HepG2 (cell line): ENCODE data around the gene CARS1. TPM values are rescaled to one million over a fixed set of nuclear protein-coding genes. Genes with fewer than 3 reads are reported as not detected.

Experiments
- BCL3 ChIP-seq: sonication (generic); formaldehyde crosslinking; IDR thresholded peaks from 2 replicates; pipeline ENCODE4 v1.5.1; 2020; ENCODE audit warnings: mild to moderate bottlenecking, missing genetic modification reagents, moderate library complexity
- DNMT1 ChIP-seq: sonication (generic); formaldehyde crosslinking; IDR thresholded peaks from 2 replicates; pipeline ENCODE4 v1.5.1; 2020; ENCODE audit warnings: mild to moderate bottlenecking, missing genetic modification reagents
- HMGA1 ChIP-seq: sonication (generic); formaldehyde crosslinking; conservative IDR thresholded peaks from 2 replicates; pipeline ENCODE4 v1.4.0; 2020; ENCODE audit warnings: missing genetic modification reagents
- HOMEZ ChIP-seq: IDR thresholded peaks from 2 replicates; pipeline ENCODE4 v1.6.1; 2016; ENCODE audit warnings: low read depth
- MAF1 ChIP-seq: sonication (generic); formaldehyde crosslinking; IDR thresholded peaks from 2 replicates; pipeline ENCODE4 v1.5.0; 2020; ENCODE audit warnings: missing genetic modification reagents, borderline replicate concordance
- MTF2 ChIP-seq: sonication (generic); formaldehyde crosslinking; IDR thresholded peaks from 2 replicates; pipeline ENCODE4 v1.5.0; 2020; ENCODE audit warnings: missing genetic modification reagents, borderline replicate concordance
- MXD3 ChIP-seq: IDR thresholded peaks from 2 replicates; pipeline ENCODE4 v1.6.1; 2016; ENCODE audit warnings: mild to moderate bottlenecking, missing biosample characterization, missing genetic modification reagents
- NCOR1 ChIP-seq: fragments of 200-600 bp; sonication (generic); IDR thresholded peaks from 2 replicates; pipeline ENCODE4 v1.7.0; 2017; ENCODE audit warnings: antibody characterized with exemption, low read length, borderline replicate concordance
- NFYC ChIP-seq: IDR thresholded peaks from 2 replicates; pipeline ENCODE4 v1.6.1; 2016; ENCODE audit warnings: missing genetic modification reagents, missing compliant biosample characterization
- PRDM10 ChIP-seq: sonication (generic); formaldehyde crosslinking; IDR thresholded peaks from 2 replicates; pipeline ENCODE4 v1.4.0; 2020; ENCODE audit warnings: low read depth, missing genetic modification reagents
- SALL1 ChIP-seq: sonication (generic); formaldehyde crosslinking; IDR thresholded peaks from 2 replicates; pipeline ENCODE4 v1.8.0; 2022; ENCODE audit warnings: mild to moderate bottlenecking, missing genetic modification reagents
- SP1 ChIP-seq, 2 experiments: fragments of 450-650 bp in 1 of 2; sonication (generic) in 1 of 2; formaldehyde crosslinking in 1 of 2; IDR thresholded peaks; 2 replicates each; pipeline versions ENCODE4 v1.4.0 to v1.6.1; 2016 to 2020; ENCODE audit warnings: missing genetic modification reagents in 1 of 2
- ZNF18 ChIP-seq: sonication (generic); formaldehyde crosslinking; IDR thresholded peaks from 2 replicates; pipeline ENCODE4 v1.8.0; 2022; ENCODE audit warnings: mild to moderate bottlenecking, missing genetic modification reagents; ENCODE audit not compliant: insufficient replicate concordance
- ZNF224 ChIP-seq: sonication (generic); formaldehyde crosslinking; IDR thresholded peaks from 2 replicates; pipeline ENCODE4 v1.5.0; 2020; ENCODE audit warnings: mild to moderate bottlenecking, missing genetic modification reagents
- ZNF225 ChIP-seq: sonication (generic); formaldehyde crosslinking; IDR thresholded peaks from 2 replicates; pipeline ENCODE4 v1.4.0; 2020; ENCODE audit warnings: mild to moderate bottlenecking, missing genetic modification reagents
- ZNF235 ChIP-seq: sonication (generic); formaldehyde crosslinking; IDR thresholded peaks from 2 replicates; pipeline ENCODE4 v1.8.1; 2023; ENCODE audit warnings: mild to moderate bottlenecking, missing genetic modification reagents, borderline replicate concordance
- ZNF414 ChIP-seq: sonication (generic); formaldehyde crosslinking; IDR thresholded peaks from 2 replicates; pipeline ENCODE4 v1.5.0; 2020; ENCODE audit warnings: missing genetic modification reagents
- ZNF549 ChIP-seq: sonication (generic); formaldehyde crosslinking; IDR thresholded peaks from 2 replicates; pipeline ENCODE4 v1.5.0; 2020; ENCODE audit warnings: missing genetic modification reagents
- ZNF589 ChIP-seq: sonication (generic); formaldehyde crosslinking; conservative IDR thresholded peaks from 2 replicates; pipeline ENCODE4 v1.8.0; 2022; ENCODE audit warnings: mild to moderate bottlenecking, moderate library complexity, missing genetic modification reagents
- ZNF605 ChIP-seq: sonication (generic); formaldehyde crosslinking; IDR thresholded peaks from 2 replicates; pipeline ENCODE4 v1.8.0; 2022; ENCODE audit warnings: mild to moderate bottlenecking, missing genetic modification reagents
- ZNF839 ChIP-seq: sonication (generic); formaldehyde crosslinking; IDR thresholded peaks from 2 replicates; pipeline ENCODE4 v1.4.0; 2020; ENCODE audit warnings: missing genetic modification reagents, mild to moderate bottlenecking, borderline replicate concordance
- polyA plus RNA-seq, 8 experiments: library from polyadenylated mRNA; depleted of rRNA in 3 of 8; stranded (reverse) in 7 of 8; unstranded in 1 of 8; fragments of >200 nt; fragmentation: Illumina TruSeq in 4 of 8; extraction: Trizol in 4 of 8; gene quantifications; 2 replicates each; pipeline versions ENCODE4 v1.2.1 to v1.2.3, GENCODE V29; 2011 to 2016; ENCODE audit warnings: low read depth in 4 of 8, missing spikeins in 1 of 8, mixed read lengths in 1 of 8; ENCODE audit not compliant: insufficient read depth in 1 of 8
- total RNA-seq, 5 experiments: library from RNA; depleted of rRNA; stranded (reverse); fragments of >200 nt; fragmentation: Illumina TruSeq; extraction: Trizol; gene quantifications; 2 replicates each; pipeline ENCODE4 v1.2.3, GENCODE V29; 2016; ENCODE audit warnings: low read depth in 1 of 5

Gene CARS1
- total and polyA plus RNA-seq, 2 of the 13 experiments (the other 11 are each of a cell fraction or from before 2014, with no cell fraction given) = 33.8 to 47.0 TPM

GRCh38 chr11:3021125-3021524 lies 36.1 kb downstream of the CARS1 start (continued):
- TF ChIP-seq MXD3 (CRISPR knock-in tag) (no peak), ZNF224 (no peak), SP1 (IDR thresholded peaks at IDR 0.05) (no peak), SP1 (CRISPR knock-in tag; IDR thresholded peaks at IDR 0.05) (no peak), NCOR1 (peak; percentile 65; the same call in 1 of the 2 replicates), ZNF18 (CRISPR knock-in tag) (no peak), HMGA1 (CRISPR knock-in tag) (no peak), SALL1 (peak; percentile 58), ZNF235 (CRISPR knock-in tag) (no peak), MAF1 (no peak), ZNF589 (CRISPR knock-in tag) (no peak), HOMEZ (CRISPR knock-in tag) (no peak), ZNF605 (no peak), MTF2 (CRISPR knock-in tag) (no peak), ZNF839 (CRISPR knock-in tag) (no peak), PRDM10 (peak; percentile 79), BCL3 (CRISPR knock-in tag) (no peak), ZNF414 (CRISPR knock-in tag) (no peak), DNMT1 (CRISPR knock-in tag) (no peak), NFYC (CRISPR knock-in tag) (0 out of 2 replicates have a peak, but pooled peaks have one; percentile 15), ZNF549 (CRISPR knock-in tag) (no peak), ZNF225 (no peak)
